SH-SY5Y (cell line): ENCODE data around the gene NPBWR2.

Experiments used
- GATA2 ChIP-seq: IDR thresholded peaks from 2 replicates; pipeline ENCODE4 v1.6.1; 2011; ENCODE audit warnings: mild to moderate bottlenecking, low read depth, low read length
- GATA3 ChIP-seq: IDR thresholded peaks from 2 replicates; pipeline ENCODE4 v1.6.1; 2011; ENCODE audit warnings: low read depth, mild to moderate bottlenecking, low read length, moderate library complexity

- TF ChIP-seq GATA2 (no peak), GATA3 (no peak)
Measured at GRCh38 chr20:64063389-64064144, 43.8 kb downstream of the NPBWR2 start.
